Brain microvascular endothelial cell (primary cell): ENCODE measurements around the gene NRP2.

ENCODE experiments used
- DNase-seq: peaks from one replicate; pipeline ENCODE4 v3.0.0-alpha.2; 2020
- H3K27ac ChIP-seq: fragments of 250-450 bp; sonication (Bioruptor Pico); 2 replicates; pipeline ENCODE4 v1.5.1; 2020; ENCODE audit warnings: mild to moderate bottlenecking, moderate library complexity
- H3K27me3 ChIP-seq: fragments of 250-450 bp; sonication (Bioruptor Pico); replicated peaks from 2 replicates; pipeline ENCODE4 v1.5.1; 2020; ENCODE audit warnings: mild to moderate bottlenecking
- H3K36me3 ChIP-seq: fragments of 250-450 bp; sonication (Bioruptor Pico); replicated peaks from 2 replicates; pipeline ENCODE4 v1.5.1; 2020; ENCODE audit warnings: mild to moderate bottlenecking
- H3K4me3 ChIP-seq: 2 replicates; pipeline ENCODE4 v1.5.1; 2011; ENCODE audit warnings: low read depth, mild to moderate bottlenecking, control low read depth, low read length, moderate library complexity
- in situ Hi-C: cut with HindIII; loops from 2 replicates; pipeline ENCODE4 v1.10.0; 2017; ENCODE audit warnings: low sequenced_read_pairs, low pct_ligation_motif_present
- TF ChIP-seq, protein P1 (sequence below): IDR thresholded peaks from 2 replicates; pipeline ENCODE4 v1.5.1; 2011; ENCODE audit warnings: low read depth, mild to moderate bottlenecking, moderate library complexity, low read length, control low read depth, inconsistent platforms; ENCODE audit errors: missing control alignments

Gene NRP2

DNA sequence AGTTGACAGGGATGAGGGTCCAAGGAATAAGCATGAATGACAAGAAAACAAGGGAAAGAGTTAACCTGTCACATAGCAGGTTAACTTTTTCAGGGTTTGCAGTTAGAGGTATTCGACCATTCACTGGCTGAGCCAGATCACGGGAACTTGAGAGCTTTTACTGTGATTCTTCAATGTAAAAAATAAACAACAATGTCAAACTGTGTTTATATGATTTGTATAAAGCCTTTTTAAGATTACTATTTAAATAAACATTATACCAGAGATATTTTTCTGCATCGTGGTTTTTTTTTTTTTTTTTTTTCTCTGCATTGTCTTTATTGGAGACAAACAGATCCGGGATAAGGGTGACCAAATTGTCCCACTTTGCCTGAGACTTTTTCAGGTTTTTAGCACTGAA, 115.6 kb downstream of the NRP2 start:
- H3K27me3 ChIP-seq = no peaks in the 10 kb centered on the region
- in situ Hi-C loops = no loop called here

DNA sequence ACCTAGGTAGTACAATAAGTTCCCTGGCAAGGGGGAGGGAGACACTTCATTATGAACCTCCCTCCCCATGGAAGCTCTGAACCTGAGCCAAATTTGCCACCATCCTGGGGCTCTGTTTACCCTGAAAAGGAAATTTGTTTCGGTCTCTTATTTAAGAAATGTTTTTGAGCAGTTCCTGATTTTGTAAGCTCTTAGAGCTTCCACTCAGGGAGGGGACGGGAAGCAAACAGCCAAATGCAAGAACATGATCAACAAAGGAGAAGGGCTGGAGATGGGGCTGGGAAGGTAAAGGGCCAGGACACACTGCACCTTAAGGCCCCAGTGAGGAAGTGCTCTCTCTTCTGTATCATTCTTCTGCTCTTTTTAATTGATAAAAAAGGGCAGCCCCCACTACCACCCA, 117.9 kb downstream of the NRP2 start:
- Histone ChIP-seq H3K27me3 (no peaks in the 10 kb centered on the region), H3K36me3 (no peaks in the 10 kb centered on the region), H3K27ac (no peak overlapping the region), H3K4me3 (no peak overlapping the region)
- TF ChIP-seq, protein P1, sequence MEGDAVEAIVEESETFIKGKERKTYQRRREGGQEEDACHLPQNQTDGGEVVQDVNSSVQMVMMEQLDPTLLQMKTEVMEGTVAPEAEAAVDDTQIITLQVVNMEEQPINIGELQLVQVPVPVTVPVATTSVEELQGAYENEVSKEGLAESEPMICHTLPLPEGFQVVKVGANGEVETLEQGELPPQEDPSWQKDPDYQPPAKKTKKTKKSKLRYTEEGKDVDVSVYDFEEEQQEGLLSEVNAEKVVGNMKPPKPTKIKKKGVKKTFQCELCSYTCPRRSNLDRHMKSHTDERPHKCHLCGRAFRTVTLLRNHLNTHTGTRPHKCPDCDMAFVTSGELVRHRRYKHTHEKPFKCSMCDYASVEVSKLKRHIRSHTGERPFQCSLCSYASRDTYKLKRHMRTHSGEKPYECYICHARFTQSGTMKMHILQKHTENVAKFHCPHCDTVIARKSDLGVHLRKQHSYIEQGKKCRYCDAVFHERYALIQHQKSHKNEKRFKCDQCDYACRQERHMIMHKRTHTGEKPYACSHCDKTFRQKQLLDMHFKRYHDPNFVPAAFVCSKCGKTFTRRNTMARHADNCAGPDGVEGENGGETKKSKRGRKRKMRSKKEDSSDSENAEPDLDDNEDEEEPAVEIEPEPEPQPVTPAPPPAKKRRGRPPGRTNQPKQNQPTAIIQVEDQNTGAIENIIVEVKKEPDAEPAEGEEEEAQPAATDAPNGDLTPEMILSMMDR = no peak
- in situ Hi-C loops = no loop called here
- no peak for DNase-seq

More for the DNA sequence above, 115.6 kb downstream of the NRP2 start:
- Histone ChIP-seq H3K4me3 (no peak overlapping the region), H3K27ac (no peak overlapping the region), H3K36me3 (peaks cover 2% of the 10 kb centered on the region)
- TF ChIP-seq, protein P1 = no peak
- DNase-seq = no peak

DNA sequence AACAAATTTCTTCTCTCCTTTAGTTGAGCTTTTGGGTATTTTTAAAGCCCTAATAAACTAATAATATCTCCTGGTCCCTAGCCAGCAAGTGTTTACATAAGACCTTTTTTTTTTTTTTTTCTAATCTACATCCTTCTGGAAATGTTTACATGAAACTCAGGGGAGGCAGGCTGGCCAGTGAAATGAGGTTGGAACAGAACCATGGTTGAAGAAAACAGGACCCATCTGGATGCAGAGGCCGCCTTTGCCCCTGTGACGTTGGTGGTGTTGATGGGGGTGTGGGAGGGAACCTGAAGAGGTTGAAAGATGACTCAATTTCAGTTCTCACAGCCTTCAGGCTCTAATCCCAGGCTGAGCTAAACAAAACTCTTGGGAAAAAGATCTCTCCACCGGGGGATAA, 118.5 kb downstream of the NRP2 start:
- DNase-seq = peak; percentile 49
- TF ChIP-seq, protein P1 = no peak

DNA sequence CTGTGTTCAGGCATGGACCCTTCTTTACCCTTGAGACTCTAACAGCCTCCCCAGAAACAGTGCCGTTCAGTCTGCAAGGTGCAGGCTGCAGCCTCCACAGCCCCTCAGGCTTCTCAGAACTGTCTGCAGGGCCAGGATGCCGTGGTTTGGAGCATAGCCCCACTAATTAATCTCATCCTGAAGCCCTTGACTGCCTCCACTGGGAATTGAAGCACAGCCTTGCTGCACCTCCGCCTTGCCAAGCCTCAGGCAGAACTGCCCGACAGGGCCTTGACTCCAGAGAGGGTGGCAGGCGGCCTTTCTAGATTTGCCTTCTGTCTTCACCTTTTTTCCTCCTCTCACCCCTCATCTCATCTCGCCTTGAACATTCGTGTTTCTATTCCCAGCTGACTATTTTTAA, 119.8 kb downstream of the NRP2 start:
- in situ Hi-C loops = no loop called here
- Histone ChIP-seq H3K36me3 (no peaks in the 10 kb centered on the region), H3K27me3 (no peaks in the 10 kb centered on the region), H3K4me3 (no peak overlapping the region), H3K27ac (no peak overlapping the region)
- no peak for DNase-seq
- TF ChIP-seq, protein P1 = no peak

More for the DNA sequence above, 118.5 kb downstream of the NRP2 start:
- no peaks in the 10 kb centered on the region for H3K27me3 ChIP-seq
- H3K27ac ChIP-seq = no peak overlapping the region
- in situ Hi-C loops = no loop called here
- H3K4me3 ChIP-seq = no peak overlapping the region
- H3K36me3 ChIP-seq = no peaks in the 10 kb centered on the region

DNA sequence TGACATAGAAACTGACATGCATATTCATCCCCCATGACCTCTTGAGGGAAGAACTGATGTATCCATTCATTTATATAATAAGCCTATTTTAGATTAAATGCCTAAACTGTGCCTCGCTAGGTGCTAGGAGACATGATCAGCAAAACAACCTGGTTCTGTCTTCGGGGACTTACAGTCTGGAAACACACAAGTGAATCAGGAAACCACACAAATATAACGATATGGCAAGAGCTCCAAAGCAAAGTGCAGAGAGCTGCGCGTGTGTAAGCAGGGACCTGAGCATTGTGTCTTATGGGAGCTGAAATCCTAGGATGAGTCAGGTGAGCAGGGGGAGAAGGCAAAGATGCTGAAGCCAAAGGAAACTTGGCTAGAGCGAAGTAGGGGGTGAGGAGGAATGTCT, 120.6 kb downstream of the NRP2 start:
- no peak overlapping the region for H3K4me3 ChIP-seq
- H3K27me3 ChIP-seq = no peaks in the 10 kb centered on the region
- TF ChIP-seq, protein P1 = no peak
- no peaks in the 10 kb centered on the region for H3K36me3 ChIP-seq
- no peak for DNase-seq
- H3K27ac ChIP-seq = no peak overlapping the region
- in situ Hi-C loops = no loop called here

DNA sequence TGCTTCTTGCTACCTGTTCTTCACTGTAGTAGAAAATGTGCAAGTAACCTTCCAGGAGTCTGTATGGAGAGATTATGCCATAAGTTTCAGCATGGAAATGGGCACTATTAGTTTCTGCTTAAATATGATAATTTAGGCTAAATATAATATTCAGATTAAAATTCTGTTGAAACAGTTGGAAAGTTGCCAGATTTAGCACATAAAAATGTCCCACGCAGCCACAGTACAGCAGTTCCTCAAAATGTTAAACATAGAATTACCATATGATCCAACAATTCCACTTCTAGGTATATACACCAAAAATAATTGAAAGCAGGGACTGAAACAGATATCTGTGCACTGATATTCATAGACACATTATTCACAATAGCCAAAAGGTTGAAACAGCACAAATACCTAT, 121.2 kb downstream of the NRP2 start:
- no peaks in the 10 kb centered on the region for H3K27me3 ChIP-seq
- no peak overlapping the region for H3K4me3 ChIP-seq
- in situ Hi-C loops = no loop called here
- H3K36me3 ChIP-seq = no peaks in the 10 kb centered on the region
- TF ChIP-seq, protein P1 = no peak
- DNase-seq = no peak
- H3K27ac ChIP-seq = no peak overlapping the region
